Fibroblast of lung (primary cell): ENCODE results near the gene OR4K1.

Experiments
- CTCF ChIP-seq, 2 donors: IDR thresholded peaks in 1 of 2; conservative IDR thresholded peaks in 1 of 2; 1 replicate in 1 of 2; 2 replicates in 1 of 2; pipeline ENCODE4 v1.5.1; 2011 to 2012; ENCODE audit warnings: low read length in 2 of 2, control low read depth in 1 of 2, inconsistent platforms in 1 of 2, low read depth in 1 of 2, mild to moderate bottlenecking in 1 of 2
- EZH2 ChIP-seq: IDR thresholded peaks from 2 replicates; pipeline ENCODE4 v1.5.1; 2012; ENCODE audit warnings: low read length, control low read depth, mild to moderate bottlenecking; ENCODE audit errors: missing control alignments

DNA sequence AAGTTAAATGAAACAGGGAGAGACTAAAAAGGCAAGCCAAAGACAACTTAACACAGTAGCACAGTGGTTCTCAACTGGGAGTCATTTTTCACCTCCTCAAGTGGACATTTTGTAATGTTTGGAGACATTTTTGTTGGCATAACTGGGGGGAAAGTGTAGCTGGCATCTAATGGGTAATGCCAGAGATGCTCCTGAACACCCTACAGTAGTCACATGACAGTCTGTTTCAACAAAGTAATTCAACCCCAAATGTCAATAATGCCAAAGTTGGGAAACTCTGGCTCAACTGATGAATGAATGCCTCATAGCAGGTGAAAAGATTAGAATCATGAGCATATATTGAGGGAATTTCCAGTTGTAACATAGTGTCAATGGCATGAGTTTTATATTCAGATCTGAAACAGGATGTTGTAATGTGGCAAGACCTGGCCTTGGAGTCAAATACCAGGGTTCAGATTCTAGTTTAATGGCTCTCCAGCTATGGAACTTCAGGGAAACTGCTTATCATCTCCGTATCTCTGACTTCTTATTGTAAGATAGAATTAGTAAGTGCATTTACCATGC is 12.7 kb upstream of the OR4K1 start:
- TF ChIP-seq CTCF (conservative IDR thresholded peaks at IDR 0.05 in 1 of 2, IDR thresholded peaks at IDR 0.05 in 1 of 2; ENCODE audit: low read depth in 1 of 2, low read length in 2 of 2) (no peak), EZH2 (no peak)
